Gastroesophageal sphincter (tissue), 3 donors: ENCODE data around the gene S100A7.

Experiments
- EP300 ChIP-seq: sonication (generic); formaldehyde crosslinking; IDR thresholded peaks from one replicate; pipeline ENCODE4 v1.6.1; 2017; ENCODE audit warnings: antibody characterized with exemption, mild to moderate bottlenecking
- POLR2A ChIP-seq, 2 donors: fragments of 450-650 bp; IDR thresholded peaks; one replicate each; pipeline ENCODE4 v1.6.1; 2017; ENCODE audit warnings: antibody characterized with exemption in 2 of 2, mild to moderate bottlenecking in 2 of 2, moderate library complexity in 1 of 2
- POLR2AphosphoS5 ChIP-seq: sonication (generic); formaldehyde crosslinking; IDR thresholded peaks from one replicate; pipeline ENCODE4 v1.6.1; 2017; ENCODE audit warnings: antibody characterized with exemption
- TF ChIP-seq, protein P1 (sequence below), 4 experiments: fragments of 200-600 bp in 2 of 4; fragments of 450-650 bp in 2 of 4; sonication (generic) in 1 of 4; IDR thresholded peaks; one replicate each; pipeline ENCODE4 v1.5.1; 2017 to 2019; ENCODE audit warnings: antibody characterized with exemption in 4 of 4, mild to moderate bottlenecking in 2 of 4, moderate library complexity in 2 of 4

DNA sequence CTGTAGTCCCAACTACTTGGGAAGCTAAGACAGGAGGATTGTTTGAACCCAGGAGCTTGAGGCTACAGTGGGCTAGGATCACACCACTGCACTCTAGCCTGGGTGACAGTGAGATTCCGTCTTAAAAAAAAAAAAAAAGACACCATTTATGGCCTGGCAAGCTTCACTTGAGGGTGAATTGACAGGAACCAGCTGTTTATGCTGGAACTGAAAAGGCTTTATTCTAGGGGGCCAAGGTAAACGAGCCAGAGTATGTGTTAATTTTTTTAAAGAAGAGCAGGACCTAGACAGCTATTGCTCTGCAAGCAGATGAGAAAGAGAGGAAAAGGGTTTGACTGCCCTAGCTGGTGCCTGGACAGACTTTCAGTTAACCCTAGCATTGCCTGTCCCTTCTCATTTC, 38.3 kb upstream of the S100A7 start:
- TF ChIP-seq, protein P1, sequence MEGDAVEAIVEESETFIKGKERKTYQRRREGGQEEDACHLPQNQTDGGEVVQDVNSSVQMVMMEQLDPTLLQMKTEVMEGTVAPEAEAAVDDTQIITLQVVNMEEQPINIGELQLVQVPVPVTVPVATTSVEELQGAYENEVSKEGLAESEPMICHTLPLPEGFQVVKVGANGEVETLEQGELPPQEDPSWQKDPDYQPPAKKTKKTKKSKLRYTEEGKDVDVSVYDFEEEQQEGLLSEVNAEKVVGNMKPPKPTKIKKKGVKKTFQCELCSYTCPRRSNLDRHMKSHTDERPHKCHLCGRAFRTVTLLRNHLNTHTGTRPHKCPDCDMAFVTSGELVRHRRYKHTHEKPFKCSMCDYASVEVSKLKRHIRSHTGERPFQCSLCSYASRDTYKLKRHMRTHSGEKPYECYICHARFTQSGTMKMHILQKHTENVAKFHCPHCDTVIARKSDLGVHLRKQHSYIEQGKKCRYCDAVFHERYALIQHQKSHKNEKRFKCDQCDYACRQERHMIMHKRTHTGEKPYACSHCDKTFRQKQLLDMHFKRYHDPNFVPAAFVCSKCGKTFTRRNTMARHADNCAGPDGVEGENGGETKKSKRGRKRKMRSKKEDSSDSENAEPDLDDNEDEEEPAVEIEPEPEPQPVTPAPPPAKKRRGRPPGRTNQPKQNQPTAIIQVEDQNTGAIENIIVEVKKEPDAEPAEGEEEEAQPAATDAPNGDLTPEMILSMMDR (IDR thresholded peaks at IDR 0.05): no peak
- TF ChIP-seq POLR2A (IDR thresholded peaks at IDR 0.05) (no peak), EP300 (no peak), POLR2AphosphoS5 (no peak)
